Measurements from ENCODE around the gene EVC2. TPM values are rescaled to one million over a fixed set of nuclear protein-coding genes. Genes with fewer than 3 reads are reported as not detected.

EVC2 gene
- total RNA-seq, 1 donor from 2014 or later, result 9.3 TPM

DNA sequence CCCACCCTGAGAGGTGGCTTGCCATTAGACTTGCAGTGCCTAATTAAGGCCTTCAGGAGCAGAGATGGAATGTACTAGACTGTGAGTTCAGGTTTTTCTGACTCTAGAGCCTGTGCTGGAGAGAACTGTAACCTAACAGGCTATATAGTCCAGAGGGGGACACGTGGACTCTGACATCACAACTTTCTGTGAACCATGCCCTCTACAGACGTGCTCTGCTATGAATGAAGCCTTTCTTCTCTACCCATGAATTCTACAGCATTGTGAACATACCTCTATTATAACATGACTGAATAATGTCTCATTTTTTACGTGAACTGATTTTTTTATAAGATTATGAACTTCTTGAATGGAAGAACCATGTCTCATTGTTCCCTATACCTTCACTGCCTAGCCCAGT, 68.8 kb downstream of the EVC2 start:
- TF ChIP-seq, protein P1, sequence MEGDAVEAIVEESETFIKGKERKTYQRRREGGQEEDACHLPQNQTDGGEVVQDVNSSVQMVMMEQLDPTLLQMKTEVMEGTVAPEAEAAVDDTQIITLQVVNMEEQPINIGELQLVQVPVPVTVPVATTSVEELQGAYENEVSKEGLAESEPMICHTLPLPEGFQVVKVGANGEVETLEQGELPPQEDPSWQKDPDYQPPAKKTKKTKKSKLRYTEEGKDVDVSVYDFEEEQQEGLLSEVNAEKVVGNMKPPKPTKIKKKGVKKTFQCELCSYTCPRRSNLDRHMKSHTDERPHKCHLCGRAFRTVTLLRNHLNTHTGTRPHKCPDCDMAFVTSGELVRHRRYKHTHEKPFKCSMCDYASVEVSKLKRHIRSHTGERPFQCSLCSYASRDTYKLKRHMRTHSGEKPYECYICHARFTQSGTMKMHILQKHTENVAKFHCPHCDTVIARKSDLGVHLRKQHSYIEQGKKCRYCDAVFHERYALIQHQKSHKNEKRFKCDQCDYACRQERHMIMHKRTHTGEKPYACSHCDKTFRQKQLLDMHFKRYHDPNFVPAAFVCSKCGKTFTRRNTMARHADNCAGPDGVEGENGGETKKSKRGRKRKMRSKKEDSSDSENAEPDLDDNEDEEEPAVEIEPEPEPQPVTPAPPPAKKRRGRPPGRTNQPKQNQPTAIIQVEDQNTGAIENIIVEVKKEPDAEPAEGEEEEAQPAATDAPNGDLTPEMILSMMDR (conservative IDR thresholded peaks at IDR 0.05; ENCODE audit: low read depth, low read length), result no peak
- no peak overlapping the region for H3K4me3 ChIP-seq (ENCODE audit: low read depth, low read length)
- DNase-seq (ENCODE audit: low read depth), result no peak

DNA sequence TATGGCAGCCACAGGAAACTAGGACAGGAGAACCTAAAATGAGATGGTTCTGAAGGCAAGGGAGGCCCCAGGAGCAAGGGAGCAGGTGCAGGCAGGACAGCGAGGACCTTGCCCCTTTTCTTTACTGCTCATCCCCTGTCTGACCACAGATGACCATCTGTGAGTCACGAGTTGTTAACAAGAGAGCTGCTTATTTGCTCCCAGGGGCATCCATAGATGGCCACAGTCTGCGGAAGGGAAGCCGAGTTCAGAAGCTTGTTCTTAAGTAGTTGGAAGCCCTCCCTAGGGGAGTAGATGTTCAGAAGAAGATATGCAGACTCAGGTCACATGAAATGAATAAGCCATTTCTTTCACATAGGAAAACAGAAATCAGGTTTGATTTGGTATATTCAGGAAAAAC, 69.4 kb downstream of the EVC2 start:
- no peak for DNase-seq (ENCODE audit: low read depth)
- TF ChIP-seq, protein P1 (conservative IDR thresholded peaks at IDR 0.05; ENCODE audit: low read depth, low read length), result no peak

DNA sequence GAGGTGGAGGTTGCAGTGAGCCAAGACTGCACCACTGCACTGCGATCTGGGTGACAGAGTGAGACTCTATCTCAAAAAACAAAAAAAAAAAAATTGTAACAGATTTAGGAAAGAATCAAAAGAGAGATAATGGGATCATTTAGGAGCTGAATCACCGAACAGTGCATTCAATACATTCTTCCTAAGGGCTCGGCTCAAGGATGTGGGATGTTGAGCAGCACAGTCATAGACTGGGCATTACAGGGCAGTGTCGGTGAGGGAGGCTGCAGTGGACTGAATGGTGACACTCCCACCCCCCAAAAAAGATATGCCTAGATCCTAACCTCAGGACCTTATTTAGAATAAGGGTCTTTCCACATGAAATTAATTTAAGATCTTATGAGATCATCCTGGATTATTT, 70.0 kb downstream of the EVC2 start:
- DNase-seq (ENCODE audit: low read depth), result no peak
- H3K4me3 ChIP-seq (ENCODE audit: low read depth, low read length), result no peak overlapping the region
- TF ChIP-seq, protein P1 (conservative IDR thresholded peaks at IDR 0.05; ENCODE audit: low read depth, low read length), result no peak

More for the DNA sequence above, 69.4 kb downstream of the EVC2 start:
- H3K4me3 ChIP-seq (ENCODE audit: low read depth, low read length), result no peak overlapping the region

DNA sequence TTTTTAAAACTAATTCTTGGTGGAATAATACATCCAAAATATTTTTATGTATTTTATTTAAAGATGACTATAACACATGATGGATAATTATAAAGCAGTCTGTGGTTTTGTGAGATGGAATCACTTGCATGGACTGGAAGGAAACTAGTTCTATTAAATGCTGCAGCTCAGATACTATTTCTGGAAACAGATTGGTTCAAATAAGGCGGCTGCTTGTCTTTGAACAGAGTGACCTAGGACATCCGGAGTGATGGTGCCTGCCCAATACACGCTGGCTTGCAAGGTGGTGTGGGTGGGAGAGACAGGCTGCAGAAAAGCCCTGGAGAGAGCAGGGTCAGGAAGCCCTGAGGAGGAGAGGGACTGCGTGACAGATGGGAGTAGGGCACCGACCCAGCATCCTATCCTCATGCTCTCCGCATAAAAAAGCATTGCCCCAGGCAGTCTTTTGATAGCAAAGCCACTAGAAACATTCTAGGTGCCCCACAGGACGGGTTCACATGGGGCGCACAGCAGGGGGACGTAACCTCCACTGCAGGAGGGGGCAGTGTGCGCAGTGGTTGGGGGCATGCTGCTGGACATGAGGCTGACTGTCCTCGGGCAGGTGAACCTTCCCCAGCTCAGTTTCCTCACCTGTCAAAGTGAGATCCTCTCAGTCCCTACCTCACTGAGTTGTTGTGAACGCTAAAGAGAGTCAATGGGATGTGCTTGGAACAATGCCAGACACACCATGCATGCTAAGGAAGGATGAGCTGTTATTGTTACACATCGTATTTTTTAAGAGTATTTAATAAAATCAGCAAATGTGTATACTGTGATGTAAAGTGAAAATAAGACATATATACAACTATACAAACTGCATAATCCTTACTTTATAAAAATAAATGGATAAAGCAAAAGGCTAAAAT, 71.3 kb downstream of the EVC2 start:
- DNase-seq (ENCODE audit: low read depth), result no peak
- no peak overlapping the region for H3K4me3 ChIP-seq (ENCODE audit: low read depth, low read length)
- TF ChIP-seq, protein P1 (conservative IDR thresholded peaks at IDR 0.05; ENCODE audit: low read depth, low read length), result no peak

DNA sequence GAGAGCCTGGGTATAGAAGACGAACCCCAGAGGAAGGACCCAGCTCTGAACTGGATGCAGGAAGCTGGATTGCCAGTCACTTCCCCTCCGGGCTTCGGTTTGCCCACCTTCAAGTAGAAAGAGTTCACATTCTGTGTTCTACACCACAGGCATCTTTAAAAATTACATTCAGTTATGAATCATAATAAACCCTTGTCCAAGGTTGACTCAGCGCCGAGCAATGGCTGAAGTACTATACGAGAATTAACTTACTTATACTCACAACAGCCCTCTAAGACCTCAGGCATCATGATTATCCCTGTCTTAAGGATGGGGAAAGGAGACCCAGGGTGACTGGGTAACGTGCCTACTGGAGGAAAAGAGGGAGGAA, 72.5 kb downstream of the EVC2 start:
- TF ChIP-seq, protein P1 (conservative IDR thresholded peaks at IDR 0.05; ENCODE audit: low read depth, low read length), result no peak
- H3K4me3 ChIP-seq (ENCODE audit: low read depth, low read length), result no peak overlapping the region
- DNase-seq (ENCODE audit: low read depth), result no peak

DNA sequence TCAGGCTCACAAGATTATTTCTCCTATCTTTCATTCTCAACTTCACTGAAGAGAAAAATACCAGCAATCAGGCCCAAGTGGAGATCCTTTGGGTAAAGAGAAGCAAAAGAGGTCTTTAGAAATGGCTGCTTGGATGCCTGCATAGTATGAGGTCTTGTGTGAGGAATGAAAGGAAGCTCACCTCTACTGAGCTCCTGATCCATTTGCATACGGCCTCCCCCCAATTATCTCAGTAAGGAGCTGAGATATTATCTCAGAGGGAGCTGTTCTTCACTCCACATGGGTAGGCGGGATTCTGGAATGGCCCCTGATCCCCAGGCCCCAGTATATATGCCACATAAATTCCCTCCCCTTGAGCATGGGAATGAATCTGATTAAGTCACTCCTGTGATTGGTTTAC, 75.8 kb downstream of the EVC2 start:
- TF ChIP-seq, protein P1 (conservative IDR thresholded peaks at IDR 0.05; ENCODE audit: low read depth, low read length), result no peak

DNA sequence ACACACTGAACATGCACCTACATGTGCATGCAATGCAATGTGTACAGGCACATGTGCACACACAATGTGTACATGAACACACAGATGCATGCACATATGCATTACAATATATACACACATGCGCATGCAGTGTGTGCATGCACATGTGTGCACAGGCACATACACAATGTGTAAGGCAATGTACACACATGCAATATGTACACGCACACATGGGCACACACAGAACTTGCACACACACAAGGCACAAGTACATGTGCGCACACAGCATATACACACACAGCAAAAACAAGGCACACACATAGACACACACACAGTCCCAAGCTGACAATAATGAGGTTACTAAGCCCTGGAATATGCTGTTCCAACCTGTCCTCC, 76.3 kb downstream of the EVC2 start:
- TF ChIP-seq, protein P1 (conservative IDR thresholded peaks at IDR 0.05; ENCODE audit: low read depth, low read length), result no peak
- H3K4me3 ChIP-seq (ENCODE audit: low read depth, low read length), result no peak overlapping the region
- DNase-seq (ENCODE audit: low read depth), result no peak

More for the DNA sequence above, 75.8 kb downstream of the EVC2 start:
- DNase-seq (ENCODE audit: low read depth), result no peak
- no peak overlapping the region for H3K4me3 ChIP-seq (ENCODE audit: low read depth, low read length)
